HG03520 (cell line): Measurements from ENCODE around the gene ELK4.

Experiments used
- ATAC-seq: cut with Tn5 transposase; IDR thresholded peaks from one replicate; pipeline ENCODE4 v1.9.1; 2021; ENCODE audit warnings: mild to moderate bottlenecking, moderate library complexity; ENCODE audit not compliant: unreplicated experiment

Gene ELK4

GRCh38 chr1:205631768-205632668, at the start of gene ELK4:
Gene ELK4, minus strand, starts transcription at chr1:205632011. Its CDS starts 8,129 bp downstream, at chr1:205623882.
- peak; percentile 70 for ATAC-seq

GRCh38 chr1:205681364-205681763, 49.6 kb upstream of the ELK4 start:
- no peak for ATAC-seq

- no peak for ATAC-seq
Measured at GRCh38 chr1:205680073-205680851, 48.5 kb upstream of the ELK4 start, which contains the start of gene SLC45A3. Gene SLC45A3, minus strand, starts transcription at chr1:205680509. Its CDS starts 15,853 bp downstream, at chr1:205664656.

GRCh38 chr1:205678286-205679111, 46.7 kb upstream of the ELK4 start:
- no peak for ATAC-seq

- ATAC-seq = no peak
Measured at GRCh38 chr1:205677167-205677566, 45.4 kb upstream of the ELK4 start.

GRCh38 chr1:205676597-205676996, 44.8 kb upstream of the ELK4 start:
- ATAC-seq = no peak

GRCh38 chr1:205676002-205676401, 44.2 kb upstream of the ELK4 start:
- no peak for ATAC-seq

- no peak for ATAC-seq
Measured at GRCh38 chr1:205675247-205675646, 43.4 kb upstream of the ELK4 start.

GRCh38 chr1:205672970-205673369, 41.2 kb upstream of the ELK4 start:
- ATAC-seq = no peak

- ATAC-seq = no peak
Measured at GRCh38 chr1:205672395-205672889, 40.6 kb upstream of the ELK4 start.

- ATAC-seq = no peak
Measured at GRCh38 chr1:205670611-205671430, 39.0 kb upstream of the ELK4 start.

- no peak for ATAC-seq
Measured at GRCh38 chr1:205670150-205670446, 38.3 kb upstream of the ELK4 start.

GRCh38 chr1:205669341-205670149, 37.7 kb upstream of the ELK4 start:
- ATAC-seq = no peak

GRCh38 chr1:205668951-205669340, 37.1 kb upstream of the ELK4 start:
- ATAC-seq = no peak

- no peak for ATAC-seq
Measured at GRCh38 chr1:205667909-205668643, 36.3 kb upstream of the ELK4 start.

GRCh38 chr1:205666372-205667166, 34.8 kb upstream of the ELK4 start:
- no peak for ATAC-seq

- ATAC-seq = no peak
Measured at GRCh38 chr1:205665201-205666045, 33.6 kb upstream of the ELK4 start.
